Measurements from ENCODE around the gene UMAD1.

Gene UMAD1

DNA sequence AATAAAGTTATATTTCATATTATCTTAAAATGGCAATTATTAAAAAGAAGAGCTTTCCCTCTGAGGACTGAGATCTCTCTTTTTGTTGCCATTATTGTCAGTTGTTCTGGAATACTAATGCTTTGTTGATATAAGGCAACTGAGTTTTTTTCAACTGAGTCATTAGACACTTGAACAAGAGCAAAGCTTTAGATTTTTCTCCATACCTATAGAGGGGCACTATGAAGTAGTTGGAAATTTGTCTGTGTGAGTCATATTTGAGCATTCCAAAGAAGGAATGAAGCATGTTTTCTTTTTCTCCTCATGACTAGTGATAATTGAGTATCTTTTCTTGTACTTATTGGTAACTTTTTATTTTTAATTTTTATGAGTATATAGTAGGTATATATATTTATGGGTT, 53.3 kb downstream of the UMAD1 start:
- DNase-seq (ENCODE audit: low spot score): no peak

DNA sequence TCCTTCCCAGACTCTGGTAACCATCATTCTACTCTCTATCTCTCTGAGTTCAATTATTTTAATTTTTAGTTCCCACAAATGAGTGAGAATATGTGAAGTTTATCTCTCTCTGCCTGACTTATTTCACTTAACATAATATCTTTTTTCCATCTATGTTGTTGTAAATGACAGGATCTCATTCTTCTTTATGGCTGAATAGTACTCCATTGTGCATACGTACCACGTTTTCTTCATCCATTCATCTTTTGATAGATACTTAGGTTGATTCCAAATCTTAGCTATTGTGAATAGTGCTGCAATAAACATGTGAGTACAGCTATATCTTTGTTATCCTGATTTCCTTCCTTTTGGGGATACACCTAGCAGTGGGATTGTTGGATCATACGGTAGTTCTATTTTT, 54.0 kb downstream of the UMAD1 start:
- no peak for DNase-seq (ENCODE audit: low spot score)

DNA sequence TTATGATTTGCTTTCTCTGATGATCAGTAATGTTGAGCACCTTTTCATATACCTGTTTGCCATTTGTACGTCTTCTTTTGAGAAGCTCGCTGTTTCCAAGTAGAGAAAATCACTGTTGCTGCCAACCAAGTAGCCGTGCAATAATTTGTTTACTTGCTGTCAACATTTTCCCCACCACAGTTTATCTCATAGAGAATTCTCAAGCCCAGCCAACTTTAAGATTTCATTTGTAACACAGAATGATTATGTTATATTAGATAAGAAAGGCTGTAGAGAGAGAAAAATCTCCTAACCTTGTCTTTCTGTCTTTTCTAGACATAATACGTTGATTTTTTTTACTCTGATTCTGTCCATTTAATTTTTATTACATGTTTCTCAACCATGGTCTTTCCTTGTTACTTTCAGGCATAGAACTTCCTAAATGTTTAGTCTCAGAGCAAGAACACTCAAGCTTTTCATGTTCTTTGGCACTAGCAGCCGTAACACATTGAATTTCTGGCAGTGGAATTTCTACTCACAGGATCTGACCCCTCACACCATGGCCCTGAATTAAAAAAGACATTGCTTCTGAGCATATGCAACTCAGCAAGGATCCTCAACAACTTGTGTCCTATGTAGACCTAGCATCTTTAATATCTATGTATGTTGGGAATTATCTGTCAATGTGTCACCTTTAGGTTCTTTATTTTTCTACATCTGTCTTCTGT, 54.7 kb downstream of the UMAD1 start:
- DNase-seq (ENCODE audit: low spot score): no peak

GRCh38 chr7:7696458-7697119, 56.0 kb downstream of the UMAD1 start:
- peak; percentile 16 for DNase-seq (ENCODE audit: low spot score)

GRCh38 chr7:7698930-7699329, 58.4 kb downstream of the UMAD1 start:
- DNase-seq (ENCODE audit: low spot score): no peak

GRCh38 chr7:7699380-7699779, 58.8 kb downstream of the UMAD1 start:
- no peak for DNase-seq (ENCODE audit: low spot score)

- no peak for DNase-seq (ENCODE audit: low spot score)
Observed at GRCh38 chr7:7699970-7700369, 59.4 kb downstream of the UMAD1 start.

DNA sequence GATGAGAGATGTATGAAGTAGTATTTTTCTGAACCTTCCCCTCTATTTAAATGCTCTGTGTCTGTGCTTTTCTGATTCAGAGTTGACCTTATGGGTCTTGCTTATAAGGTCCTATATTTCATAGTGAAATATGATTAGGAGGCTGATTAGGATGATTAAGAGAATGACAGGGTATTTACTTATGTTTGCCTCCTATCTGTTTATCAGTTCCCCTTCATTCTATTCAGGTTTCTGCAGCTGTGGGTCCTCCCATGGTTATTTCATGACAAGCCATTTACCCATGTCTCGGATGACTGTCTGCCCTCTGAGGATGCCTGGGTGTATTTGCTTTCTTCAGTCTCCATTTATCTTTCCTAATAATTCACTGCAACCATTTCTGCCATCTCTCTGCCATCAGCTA, 61.0 kb downstream of the UMAD1 start:
- DNase-seq (ENCODE audit: low spot score): no peak

DNA sequence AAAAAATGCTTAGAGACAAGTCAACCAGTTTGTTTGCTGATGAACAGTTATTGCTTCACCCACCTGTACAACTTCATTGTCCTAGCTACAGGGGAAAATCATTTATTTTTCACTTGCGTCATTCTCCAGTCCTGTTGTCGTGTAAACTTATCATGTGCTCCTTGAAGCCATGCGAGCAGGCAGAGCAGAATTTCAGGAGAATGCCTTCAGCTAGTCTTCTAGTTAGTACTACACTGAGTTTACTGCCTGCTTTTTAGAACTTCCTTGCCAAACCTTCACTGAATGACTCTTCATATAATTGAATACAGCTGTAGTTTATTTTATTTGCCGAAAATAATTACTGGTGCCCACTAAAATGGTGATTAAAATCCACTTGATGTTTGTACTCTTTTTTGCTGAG, 62.3 kb downstream of the UMAD1 start:
- DNase-seq (ENCODE audit: low spot score): no peak

- DNase-seq (ENCODE audit: low spot score): no peak
Observed at GRCh38 chr7:7703427-7703826, 62.9 kb downstream of the UMAD1 start.

- DNase-seq (ENCODE audit: low spot score): no peak
Observed at GRCh38 chr7:7704867-7705266, 64.3 kb downstream of the UMAD1 start.

DNA sequence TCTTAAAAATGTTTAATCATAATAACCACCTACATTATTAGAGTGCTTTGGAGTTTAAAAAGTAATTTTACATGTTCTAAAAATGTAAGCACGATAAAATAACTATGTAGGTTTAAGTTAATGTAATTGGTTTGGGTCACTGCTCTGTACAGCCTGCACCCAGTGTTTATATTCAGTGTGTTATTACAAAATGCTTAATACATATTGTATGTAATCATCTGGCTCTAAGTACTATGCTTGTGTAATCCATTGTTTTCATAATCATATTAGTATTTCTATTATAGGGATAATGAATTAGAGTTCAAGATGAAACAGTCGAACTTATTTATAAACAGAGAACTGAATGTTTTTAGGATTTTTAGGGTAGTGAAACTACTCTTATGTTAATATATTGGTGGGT, 64.8 kb downstream of the UMAD1 start:
- no peak for DNase-seq (ENCODE audit: low spot score)

DNA sequence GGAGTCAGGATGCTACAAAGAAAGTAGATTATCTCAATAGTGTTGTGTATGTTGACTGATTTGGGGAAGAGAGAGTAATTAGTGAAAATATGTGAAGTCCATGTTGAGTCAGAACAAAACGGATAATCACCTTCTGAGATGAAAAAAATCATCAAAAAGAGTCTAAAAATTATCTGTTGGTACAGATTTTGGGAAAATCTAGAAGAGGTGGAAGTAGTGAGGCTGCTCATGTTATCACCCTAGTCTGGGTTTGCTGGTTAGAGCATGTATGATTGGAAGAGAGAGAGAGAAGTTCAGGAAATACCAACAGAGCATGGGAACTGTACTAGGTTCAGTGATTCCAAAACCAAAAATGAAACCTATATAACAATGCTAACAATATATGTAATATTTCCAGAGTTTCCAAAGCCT, 65.6 kb downstream of the UMAD1 start:
- DNase-seq (ENCODE audit: low spot score): no peak

DNA sequence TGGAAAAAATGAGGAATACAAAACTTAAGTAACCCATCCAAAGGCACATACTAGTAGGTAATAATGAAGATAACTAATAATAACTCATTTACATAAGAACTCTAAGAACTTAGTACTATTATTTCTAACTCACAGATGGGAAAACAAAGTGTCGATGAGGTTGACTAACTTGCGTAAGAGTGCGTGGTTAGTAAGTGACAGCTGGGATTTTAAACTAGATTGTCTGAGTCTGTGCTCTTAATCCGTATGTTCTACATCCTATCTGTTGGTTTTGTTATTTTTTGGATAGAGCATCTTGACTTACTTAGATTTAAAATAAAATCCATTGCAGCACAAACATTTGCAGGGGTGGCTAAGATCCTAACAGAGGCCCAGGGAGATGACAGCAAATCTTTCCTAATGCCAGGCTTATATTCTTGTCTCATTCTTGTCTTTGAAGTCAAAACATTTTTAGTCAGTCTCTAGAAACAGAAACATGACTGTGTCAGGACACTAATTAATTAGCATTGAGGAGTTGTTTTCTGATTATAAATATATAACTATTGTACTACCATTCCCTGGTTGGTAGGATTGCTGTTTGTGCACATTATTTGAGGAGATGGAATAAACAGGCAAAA, 66.1 kb downstream of the UMAD1 start:
- no peak for DNase-seq (ENCODE audit: low spot score)

DNA sequence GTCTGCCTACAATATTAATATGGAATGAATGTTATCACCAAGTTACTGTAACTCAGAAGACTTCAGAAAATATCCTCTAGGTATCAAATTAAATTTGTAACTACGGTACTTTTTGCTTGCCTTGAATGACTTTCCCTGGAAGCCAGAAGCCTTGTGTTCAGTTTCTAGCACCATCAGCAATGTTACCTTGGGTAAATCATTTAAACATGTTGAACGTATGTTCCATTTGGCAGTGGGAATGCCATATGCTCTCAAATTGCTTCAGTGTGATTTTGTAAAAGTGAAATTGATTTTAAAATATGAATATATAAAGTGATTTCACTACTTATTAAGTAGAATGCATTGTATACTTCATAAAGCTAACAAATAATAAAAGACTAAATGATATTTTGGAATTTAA, 66.7 kb downstream of the UMAD1 start:
- DNase-seq (ENCODE audit: low spot score): no peak

DNA sequence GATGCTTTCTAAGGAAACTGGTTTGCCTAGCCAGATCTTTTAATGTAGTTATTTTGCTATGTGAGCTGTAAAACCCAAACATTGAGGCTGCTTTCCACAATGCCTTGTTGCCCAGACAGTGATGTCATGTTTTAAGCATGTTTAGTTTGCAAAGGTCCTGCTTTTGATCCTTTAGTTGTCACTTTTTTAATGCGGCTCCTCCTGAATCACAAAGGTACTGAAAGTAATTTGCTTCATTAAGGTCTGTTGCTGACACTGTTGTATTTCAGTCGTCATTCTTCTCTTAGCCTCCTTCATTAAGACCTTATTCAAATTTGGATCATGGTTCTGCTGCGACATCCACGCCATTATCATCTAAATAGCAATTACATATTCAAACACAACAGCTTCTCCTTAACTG, 67.3 kb downstream of the UMAD1 start:
- DNase-seq (ENCODE audit: low spot score): no peak

GRCh38 chr7:7709291-7709690, 68.7 kb downstream of the UMAD1 start:
- no peak for DNase-seq (ENCODE audit: low spot score)

DNA sequence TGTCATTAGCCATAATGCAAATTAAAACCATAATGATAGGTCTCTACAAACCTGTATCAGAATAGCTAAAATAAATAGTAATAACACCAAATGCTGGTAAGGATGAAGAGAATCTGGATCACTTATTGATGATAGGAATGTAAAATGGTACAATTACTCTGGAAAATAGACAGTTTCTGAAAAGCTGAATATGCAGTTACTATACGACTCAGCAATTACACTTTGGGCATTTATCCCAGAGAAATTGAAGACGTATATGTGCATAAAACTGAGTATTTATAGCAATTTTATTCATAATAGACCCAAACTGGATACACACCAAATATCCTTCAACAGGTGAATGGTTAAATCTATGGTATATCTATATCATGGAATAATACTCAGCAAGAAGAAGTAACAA, 69.9 kb downstream of the UMAD1 start:
- DNase-seq (ENCODE audit: low spot score): no peak

DNA sequence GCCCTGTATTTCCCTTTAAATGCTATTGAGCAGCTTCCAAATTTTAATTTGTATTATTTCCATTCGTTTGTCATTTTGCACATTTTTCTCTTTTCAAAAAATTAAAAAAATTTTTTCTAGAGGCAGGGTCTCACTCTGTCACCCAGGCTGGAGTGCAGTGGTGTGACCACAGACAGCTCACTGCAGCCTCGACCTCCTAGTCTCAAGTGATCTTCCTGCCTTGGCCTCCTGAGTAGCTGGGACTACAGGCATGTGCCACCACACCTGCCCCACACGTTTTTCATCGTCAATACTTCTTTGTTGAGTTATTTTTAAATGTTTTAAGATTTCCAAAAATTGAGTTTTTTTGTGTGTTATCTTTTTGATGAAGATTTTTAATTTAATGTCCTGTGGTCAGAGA, 73.2 kb downstream of the UMAD1 start:
- DNase-seq (ENCODE audit: low spot score): no peak

- no peak for DNase-seq (ENCODE audit: low spot score)
Observed at GRCh38 chr7:7718492-7718891, 77.9 kb downstream of the UMAD1 start, which contains the start of gene RPA3. RPA3 (minus strand) TSS chr7:7718607; CDS start chr7:7640418, 78,189 bp downstream.

DNA sequence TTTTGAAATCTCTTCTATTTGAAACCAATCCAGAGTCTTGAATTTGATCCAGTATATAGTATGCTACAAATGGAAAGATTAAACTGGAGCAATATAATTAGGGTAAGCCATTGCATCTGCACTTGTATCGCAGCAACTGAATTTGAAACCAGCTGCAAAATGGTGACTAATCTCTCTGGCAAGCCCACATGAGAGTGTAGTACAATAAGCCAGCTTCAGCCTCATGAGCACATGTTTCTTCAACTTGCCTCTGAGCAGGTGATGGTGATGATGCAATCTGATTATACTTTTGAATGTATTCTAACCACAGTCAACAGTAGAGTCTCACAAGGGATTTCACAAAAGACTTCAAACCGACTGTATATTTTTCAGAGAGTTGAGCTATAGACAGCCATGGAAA, 78.7 kb downstream of the UMAD1 start:
- no peak for DNase-seq (ENCODE audit: low spot score)

DNA sequence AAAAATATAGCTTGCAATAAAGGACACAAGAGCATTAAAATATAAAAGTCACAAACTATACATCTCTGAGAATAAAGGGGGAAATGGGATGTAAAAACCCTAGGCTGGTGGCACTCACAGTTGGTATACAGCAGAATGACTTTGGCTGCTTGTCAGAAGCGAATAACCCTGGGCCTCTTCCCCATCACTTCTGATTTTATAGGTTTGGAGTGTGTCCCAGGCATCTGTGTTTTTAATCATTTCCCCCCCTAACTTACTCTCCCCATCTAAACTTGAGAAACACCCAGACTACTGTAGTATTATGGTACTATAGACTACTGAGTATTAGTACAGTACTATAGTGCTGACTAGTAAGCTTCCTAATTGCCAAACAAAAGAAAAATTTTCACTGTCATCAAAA, 79.6 kb downstream of the UMAD1 start:
- no peak for DNase-seq (ENCODE audit: low spot score)
